Chondrocyte (in vitro differentiated cells): Measurements from ENCODE around the gene ZNF639. TPM values are rescaled to one million over a fixed set of nuclear protein-coding genes. Genes with fewer than 3 reads are reported as not detected.
"Not testable (repeated sequence)": the region's sequence is repeated elsewhere in the genome, so short reads cannot be mapped to it uniquely, and the experiment has no call there.

Experiments
- DNase-seq: peaks from one replicate; pipeline ENCODE4 v3.0.0; 2021; ENCODE audit warnings: mixed read lengths, low spot score
- H3K27ac Mint-ChIP-seq: one replicate; pipeline ENCODE4 v1.8.0; 2021; ENCODE audit warnings: mild to moderate bottlenecking, moderate library complexity, mixed read lengths; ENCODE audit not compliant: unreplicated experiment
- H3K27me3 Mint-ChIP-seq: 2 replicates; pipeline ENCODE4 v1.8.0; 2021; ENCODE audit warnings: low read depth, mixed read lengths
- H3K36me3 Mint-ChIP-seq: 2 replicates; pipeline ENCODE4 v1.8.0; 2021; ENCODE audit warnings: low read depth, mixed read lengths
- H3K4me1 Mint-ChIP-seq: 2 replicates; pipeline ENCODE4 v1.8.0; 2021; ENCODE audit warnings: low read depth, mild to moderate bottlenecking, mixed read lengths
- H3K4me3 Mint-ChIP-seq: one replicate; pipeline ENCODE4 v1.8.0; 2021; ENCODE audit warnings: mild to moderate bottlenecking, moderate library complexity, mixed read lengths; ENCODE audit not compliant: unreplicated experiment
- H3K9me3 Mint-ChIP-seq: 2 replicates; pipeline ENCODE4 v1.8.0; 2021; ENCODE audit warnings: low read depth, mixed read lengths
- CTCF ChIP-seq: fragments of 200-600 bp; sonication (generic); IDR thresholded peaks from 2 replicates; pipeline ENCODE4 v1.5.0; 2021; ENCODE audit warnings: antibody characterized with exemption, mild to moderate bottlenecking, moderate library complexity
- long read RNA-seq: library from polyadenylated mRNA; stranded (forward); transcript quantifications from one replicate; pipeline ENCODE4 v2.0.0, GENCODE V29; 2021
- total RNA-seq: library from RNA; stranded (reverse); gene quantifications from 3 replicates; pipeline ENCODE4 v1.2.1, GENCODE V29; 2021

ZNF639 gene
- 30.9 to 35.4 TPM (median 35.3 TPM) in 3 replicates for total RNA-seq
- long read RNA-seq, transcript ZNF639-207 (7 exons, 1,228 nt): major isoform, 40 of 68 reads
- long read RNA-seq, transcript ZNF639-204 (7 exons, 584 nt): minor isoform, 5 of 68 reads
- long read RNA-seq, transcript ZNF639-209 (6 exons, 2,033 nt): minor isoform, 7 of 68 reads
- long read RNA-seq, partial matches to known transcripts: 2 of 68 reads
- long read RNA-seq, other reads (novel, unspliced or antisense): 12 of 68 reads

GRCh38 chr3:179322286-179323196 lies at the start of gene ZNF639:
Gene ZNF639, plus strand, starts transcription at chr3:179323031. Its CDS starts 5,263 bp downstream, at chr3:179328294.
- H3K4me1 Mint-ChIP-seq: peaks cover 32% of the 10 kb centered on the region
- H3K36me3 Mint-ChIP-seq: no peaks in the 10 kb centered on the region
- DNase-seq: peak; percentile 92
- peak; percentile 90 for TF ChIP-seq CTCF
- H3K4me3 Mint-ChIP-seq: peak within 1 kb of the TSS; percentile 83
- H3K9me3 Mint-ChIP-seq: no peaks in the 10 kb centered on the region
- H3K27ac Mint-ChIP-seq: peak within 1 kb of the TSS; percentile 96
- no peaks in the 10 kb centered on the region for H3K27me3 Mint-ChIP-seq

GRCh38 chr3:179274434-179274833 lies 48.4 kb upstream of the ZNF639 start:
- DNase-seq, H3K27ac Mint-ChIP-seq, H3K36me3 Mint-ChIP-seq, H3K4me3 Mint-ChIP-seq, H3K9me3 Mint-ChIP-seq, H3K27me3 Mint-ChIP-seq, H3K4me1 Mint-ChIP-seq: not testable (repeated sequence)

GRCh38 chr3:179276001-179276400 lies 46.8 kb upstream of the ZNF639 start:
- Mint-ChIP-seq H3K27me3 (no peaks in the 10 kb centered on the region), H3K9me3 (no peaks in the 10 kb centered on the region), H3K36me3 (no peaks in the 10 kb centered on the region), H3K27ac (no peak overlapping the region), H3K4me1 (no peaks in the 10 kb centered on the region), H3K4me3 (no peak overlapping the region)
- TF ChIP-seq CTCF: no peak
- DNase-seq: no peak

- Mint-ChIP-seq H3K36me3 (no peaks in the 10 kb centered on the region), H3K27me3 (no peaks in the 10 kb centered on the region), H3K27ac (no peak overlapping the region), H3K4me1 (no peaks in the 10 kb centered on the region), H3K9me3 (no peaks in the 10 kb centered on the region), H3K4me3 (no peak overlapping the region)
- no peak for DNase-seq
- no peak for TF ChIP-seq CTCF
These were observed 46.1 kb upstream of the ZNF639 start for GRCh38 chr3:179276743-179277142.

GRCh38 chr3:179278151-179278550 lies 44.7 kb upstream of the ZNF639 start:
- no peak for TF ChIP-seq CTCF
- Mint-ChIP-seq H3K4me1 (no peaks in the 10 kb centered on the region), H3K27ac (no peak overlapping the region), H3K9me3 (no peaks in the 10 kb centered on the region), H3K36me3 (no peaks in the 10 kb centered on the region), H3K27me3 (no peaks in the 10 kb centered on the region), H3K4me3 (no peak overlapping the region)
- DNase-seq: no peak
